DMS53 treated with DMSO at 0.1 percent for 48 hours (cell line): ENCODE results near the gene PTBP3.
"Not testable (repeated sequence)": the region's sequence is repeated elsewhere in the genome, so short reads cannot be mapped to it uniquely, and the experiment has no call there.

Experiments
- DNase-seq: peaks from one replicate; lab custom pipeline; 2025; ENCODE audit not compliant: unreplicated experiment; lab: John Stamatoyannopoulos, UW

Gene PTBP3, protein sequence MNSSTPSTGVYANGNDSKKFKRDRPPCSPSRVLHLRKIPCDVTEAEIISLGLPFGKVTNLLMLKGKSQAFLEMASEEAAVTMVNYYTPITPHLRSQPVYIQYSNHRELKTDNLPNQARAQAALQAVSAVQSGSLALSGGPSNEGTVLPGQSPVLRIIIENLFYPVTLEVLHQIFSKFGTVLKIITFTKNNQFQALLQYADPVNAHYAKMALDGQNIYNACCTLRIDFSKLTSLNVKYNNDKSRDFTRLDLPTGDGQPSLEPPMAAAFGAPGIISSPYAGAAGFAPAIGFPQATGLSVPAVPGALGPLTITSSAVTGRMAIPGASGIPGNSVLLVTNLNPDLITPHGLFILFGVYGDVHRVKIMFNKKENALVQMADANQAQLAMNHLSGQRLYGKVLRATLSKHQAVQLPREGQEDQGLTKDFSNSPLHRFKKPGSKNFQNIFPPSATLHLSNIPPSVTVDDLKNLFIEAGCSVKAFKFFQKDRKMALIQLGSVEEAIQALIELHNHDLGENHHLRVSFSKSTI

GRCh38 chr9:112332977-112333638 is at the start of gene PTBP3:
Gene PTBP3, minus strand, starts transcription at chr9:112333619. Its CDS starts 35,754 bp downstream, at chr9:112297865.
- peak; percentile 46 for DNase-seq

DNA sequence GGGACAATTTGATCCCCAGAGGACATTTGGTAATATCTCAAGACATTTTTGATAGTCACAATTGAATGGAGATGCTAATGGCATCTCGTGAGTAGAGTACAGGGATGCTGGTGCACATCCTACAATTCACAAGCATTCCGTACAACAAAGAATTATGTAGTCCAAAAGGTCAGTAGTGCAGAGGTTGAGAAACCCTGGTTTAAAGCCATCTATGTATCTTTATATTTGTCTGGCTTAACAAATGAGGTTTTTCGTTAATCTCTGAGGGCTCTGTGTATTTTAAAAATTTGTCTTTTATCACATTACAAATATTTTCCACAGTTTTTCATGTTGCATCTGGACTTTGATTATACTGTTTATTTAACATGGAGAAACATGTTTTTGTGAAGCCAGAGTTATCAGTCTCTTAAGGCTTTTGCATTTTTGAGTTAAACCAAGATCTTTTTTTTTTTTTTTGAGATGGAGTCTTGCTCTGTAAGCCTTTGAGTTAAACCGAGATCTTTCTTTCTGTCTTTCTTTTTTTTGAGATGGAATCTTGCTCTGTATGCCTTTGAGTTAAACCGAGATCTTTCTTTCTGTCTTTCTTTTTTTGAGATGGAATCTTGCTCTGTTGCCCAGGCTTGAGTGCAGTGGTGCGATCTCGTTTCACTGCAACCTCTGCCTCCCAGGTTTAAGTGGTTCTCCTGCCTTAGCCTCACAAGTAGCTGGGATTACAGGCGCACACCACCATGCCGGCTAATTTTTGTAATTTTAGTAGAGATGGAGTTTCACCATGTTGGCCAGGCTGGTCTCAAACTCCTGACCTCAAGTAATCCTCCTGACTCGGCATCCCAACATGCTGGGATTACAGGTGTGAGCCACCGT is 49.3 kb upstream of the PTBP3 start:
- DNase-seq: no peak

GRCh38 chr9:112382066-112382465 is 48.6 kb upstream of the PTBP3 start:
- DNase-seq: no peak

DNA sequence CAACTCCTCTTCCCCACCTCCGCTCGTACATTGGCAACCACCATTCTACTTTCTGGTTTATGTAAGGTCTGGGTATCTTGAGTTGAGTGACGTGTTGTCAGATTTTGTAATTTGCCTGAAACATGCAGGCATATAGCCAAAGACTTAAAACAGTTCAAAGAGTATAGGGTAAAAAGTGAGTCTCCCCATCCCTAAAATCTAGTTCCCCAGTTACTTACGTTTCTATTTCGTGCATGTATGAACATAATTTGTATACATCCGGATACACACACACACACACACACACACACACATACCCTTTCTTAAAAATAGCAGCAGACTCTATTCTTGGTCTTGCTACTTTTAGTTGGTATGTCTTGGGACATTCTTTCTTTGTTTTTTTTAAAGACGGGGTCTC is 47.4 kb upstream of the PTBP3 start:
- no peak for DNase-seq

DNA sequence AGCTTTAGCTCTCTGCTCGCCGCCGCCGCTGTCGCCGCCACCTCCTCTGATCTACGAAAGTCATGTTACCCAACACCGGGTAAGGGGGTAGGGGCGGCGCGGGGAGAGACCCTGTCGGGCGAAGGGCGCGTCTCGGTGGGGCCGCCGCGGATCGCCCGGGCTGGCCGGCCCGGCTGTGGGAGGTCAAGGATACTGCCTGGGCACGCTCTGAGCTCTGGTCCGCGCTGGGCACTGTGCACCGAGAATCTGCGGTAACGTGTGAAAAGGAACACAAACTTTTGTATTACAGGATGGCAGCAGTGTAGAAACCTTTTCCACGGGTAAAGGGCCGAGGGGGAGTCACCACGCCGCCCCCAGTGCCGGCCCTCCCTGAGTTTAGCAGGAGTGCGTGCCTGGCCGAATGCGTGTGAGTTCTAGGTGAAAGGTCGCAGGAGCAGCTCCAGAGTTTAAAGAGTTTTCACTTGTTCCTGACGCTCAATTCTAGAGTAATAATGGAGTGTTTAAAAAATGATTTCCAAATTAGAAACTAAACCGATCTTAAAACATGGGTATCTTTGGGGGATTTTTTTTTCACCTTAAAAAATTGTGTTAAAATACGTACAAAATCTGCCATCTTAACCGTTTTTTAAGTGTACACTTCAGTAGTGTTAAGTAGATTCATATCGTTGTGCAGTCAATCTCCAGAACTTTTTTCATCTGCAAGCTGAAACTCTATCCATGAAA is 46.8 kb upstream of the PTBP3 start, which contains the start of gene HSDL2:
Gene HSDL2, plus strand, starts transcription at position 7 of the 723 bp plus-strand sequence. Its CDS starts 56 bp downstream, at position 63.
- DNase-seq: no peak

- DNase-seq: peak; percentile 85
Observed at GRCh38 chr9:112379177-112380101, 46.0 kb upstream of the PTBP3 start.

- peak; percentile 18 for DNase-seq
Observed at GRCh38 chr9:112378328-112379176, 45.1 kb upstream of the PTBP3 start.

DNA sequence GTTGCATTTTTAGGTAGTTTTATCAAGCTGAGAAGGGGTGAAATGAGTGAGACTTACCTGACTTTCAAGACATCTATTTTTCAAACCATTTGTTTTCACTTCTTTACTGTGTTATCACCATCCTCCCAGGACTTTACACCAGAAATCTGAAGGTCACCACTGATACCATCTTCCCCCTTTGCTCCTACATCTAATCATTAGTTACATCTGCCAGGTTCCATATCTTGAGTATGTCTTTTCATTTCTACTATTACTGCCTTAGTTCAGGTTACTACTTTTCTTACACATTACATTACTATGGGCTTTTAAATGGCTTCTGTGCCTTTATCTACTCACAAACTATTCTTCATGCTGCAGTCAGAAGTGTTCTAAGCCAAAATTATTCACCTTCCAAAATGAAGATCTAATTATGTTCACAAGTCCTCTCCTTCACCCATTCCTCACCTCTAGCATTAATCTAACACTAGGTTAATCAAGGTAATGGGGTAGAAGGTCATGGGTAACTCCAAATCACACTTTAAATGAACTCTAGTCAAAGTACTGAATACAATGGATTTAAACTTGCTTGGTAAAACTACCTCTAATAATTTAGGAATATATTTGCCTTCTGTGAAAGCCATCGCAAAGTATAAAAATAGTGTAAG is 44.4 kb upstream of the PTBP3 start:
- no peak for DNase-seq

DNA sequence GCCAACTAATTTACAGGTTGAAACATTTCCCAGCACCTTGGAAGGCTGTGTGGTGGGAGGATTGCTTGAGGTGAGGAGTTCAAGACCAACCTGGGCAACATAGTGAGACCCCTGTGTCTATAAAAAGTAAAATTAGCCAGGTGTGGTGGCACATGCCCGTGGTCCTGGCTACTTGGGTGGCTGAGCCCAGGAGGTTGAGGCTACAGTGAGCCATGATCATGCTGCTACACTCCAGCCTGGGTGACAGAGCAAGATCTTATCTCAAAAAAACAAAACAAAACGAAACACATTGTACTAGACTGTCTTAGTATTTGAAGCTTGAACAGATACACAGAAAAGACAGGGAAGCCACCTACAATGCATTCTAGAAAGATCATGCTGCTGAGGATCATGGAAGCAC is 43.7 kb upstream of the PTBP3 start:
- DNase-seq: no peak

- no peak for DNase-seq
Observed at GRCh38 chr9:112375361-112375760, 41.9 kb upstream of the PTBP3 start.

GRCh38 chr9:112374232-112374631 is 40.8 kb upstream of the PTBP3 start:
- DNase-seq: not testable (repeated sequence)

- DNase-seq: not testable (repeated sequence)
Observed at GRCh38 chr9:112373666-112374065, 40.2 kb upstream of the PTBP3 start.

DNA sequence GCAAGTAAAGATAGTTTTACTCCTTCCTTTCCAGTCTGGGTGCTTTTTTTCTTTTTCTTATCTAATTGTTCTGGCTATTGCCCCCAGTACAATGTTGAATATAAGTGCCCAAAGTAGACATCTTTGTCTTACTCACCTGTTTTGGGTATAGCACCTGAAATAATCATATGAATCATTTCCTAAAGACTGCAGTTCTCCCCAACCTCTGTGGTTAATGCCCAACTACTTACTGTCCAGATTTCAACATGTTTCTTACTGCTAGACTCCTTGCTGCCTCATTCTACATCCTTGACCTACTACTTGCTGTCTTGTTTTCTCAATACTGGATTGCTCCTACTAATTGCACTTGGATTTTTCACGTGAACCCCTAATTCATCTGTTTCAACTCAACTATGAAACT is 37.6 kb upstream of the PTBP3 start:
- DNase-seq: no peak

GRCh38 chr9:112369817-112370216 is 36.4 kb upstream of the PTBP3 start:
- DNase-seq: no peak

DNA sequence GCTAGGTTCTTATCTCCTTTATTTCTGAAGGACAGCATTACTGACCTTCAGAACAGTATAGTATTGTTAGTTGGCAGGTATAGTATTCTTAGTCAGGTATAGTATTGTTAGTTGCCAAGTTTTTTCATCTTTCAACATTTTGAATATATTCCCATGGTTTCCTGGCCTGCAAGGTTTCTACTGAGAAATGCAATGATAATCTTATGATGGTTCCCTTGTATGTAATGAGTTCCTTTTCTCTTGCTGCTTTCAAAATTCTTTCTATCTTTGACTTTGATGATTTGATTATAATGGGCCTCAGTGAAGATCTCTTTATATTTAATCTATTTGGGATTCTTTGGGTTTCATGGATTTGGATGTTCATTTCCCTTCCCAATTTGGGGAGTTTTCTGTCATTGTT is 34.0 kb upstream of the PTBP3 start:
- no peak for DNase-seq

- DNase-seq: no peak
Observed at GRCh38 chr9:112366591-112366990, 33.2 kb upstream of the PTBP3 start.

- DNase-seq: not testable (repeated sequence)
Observed at GRCh38 chr9:112365257-112365656, 31.8 kb upstream of the PTBP3 start.

DNA sequence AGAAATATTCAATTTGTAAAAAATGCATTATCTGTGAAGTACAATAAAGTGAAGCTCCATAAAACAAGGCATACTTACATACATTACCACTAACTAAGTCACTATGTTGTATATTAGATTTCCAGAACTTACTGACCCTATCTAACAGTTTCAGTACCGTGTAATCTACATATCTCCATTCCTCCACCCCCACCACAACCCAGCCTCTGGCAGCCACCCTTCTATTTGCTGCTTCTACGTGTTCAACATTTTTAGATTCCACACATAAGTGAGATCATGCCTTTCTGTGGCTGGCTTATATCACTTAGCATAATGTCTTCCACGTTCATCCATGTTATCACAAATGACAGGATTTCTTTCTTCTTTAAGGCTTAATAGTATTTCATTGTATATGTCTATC is 31.3 kb upstream of the PTBP3 start:
- no peak for DNase-seq
